ENCODE data around the gene PRR16.

PRR16 gene

DNA sequence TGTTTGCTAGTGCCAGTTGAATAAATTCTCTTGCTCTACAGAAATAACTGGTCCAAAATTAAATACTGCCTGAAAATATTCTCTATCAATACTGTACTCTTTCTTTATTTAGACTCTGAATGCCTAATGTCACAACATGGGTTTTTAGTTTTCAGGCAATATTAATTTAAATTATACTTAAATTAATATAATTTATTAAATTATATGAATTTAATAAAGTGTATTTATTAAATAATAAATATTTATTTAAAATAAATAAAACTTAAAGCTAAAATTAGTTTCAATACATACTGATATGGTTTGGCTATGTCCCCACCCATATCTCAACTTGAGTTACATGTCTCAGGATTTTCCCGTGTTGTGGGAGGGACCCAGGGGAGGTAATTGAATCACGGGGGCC lies 146.0 kb downstream of the PRR16 start:
- Mint-ChIP-seq H3K9me3 (peaks cover 23% of the 10 kb centered on the region), H3K27me3 (no peaks in the 10 kb centered on the region), H3K4me3 (no peak overlapping the region), H3K27ac (ENCODE audit: low read depth) (no peak overlapping the region), H3K4me1 (no peaks in the 10 kb centered on the region), H3K36me3 (ENCODE audit: insufficient read depth) (peaks cover 2% of the 10 kb centered on the region)
- DNase-seq (ENCODE audit: low spot score in 2 of 2) (no peak), ATAC-seq (replicated peaks; ENCODE audit: extremely low read depth, poor library complexity, severe bottlenecking) (no peak)

- DNase-seq (ENCODE audit: low spot score in 2 of 2) = no peak
- ATAC-seq (replicated peaks; ENCODE audit: extremely low read depth, poor library complexity, severe bottlenecking) = no peak
- H3K36me3 Mint-ChIP-seq (ENCODE audit: insufficient read depth) = peaks cover 2% of the 10 kb centered on the region
- no peak overlapping the region for H3K4me3 Mint-ChIP-seq
- H3K4me1 Mint-ChIP-seq = no peaks in the 10 kb centered on the region
- no peak overlapping the region for H3K27ac Mint-ChIP-seq (ENCODE audit: low read depth)
- H3K9me3 Mint-ChIP-seq = peaks cover 24% of the 10 kb centered on the region
- no peaks in the 10 kb centered on the region for H3K27me3 Mint-ChIP-seq
These were observed 149.6 kb downstream of the PRR16 start for GRCh38 chr5:120613729-120614128.

DNA sequence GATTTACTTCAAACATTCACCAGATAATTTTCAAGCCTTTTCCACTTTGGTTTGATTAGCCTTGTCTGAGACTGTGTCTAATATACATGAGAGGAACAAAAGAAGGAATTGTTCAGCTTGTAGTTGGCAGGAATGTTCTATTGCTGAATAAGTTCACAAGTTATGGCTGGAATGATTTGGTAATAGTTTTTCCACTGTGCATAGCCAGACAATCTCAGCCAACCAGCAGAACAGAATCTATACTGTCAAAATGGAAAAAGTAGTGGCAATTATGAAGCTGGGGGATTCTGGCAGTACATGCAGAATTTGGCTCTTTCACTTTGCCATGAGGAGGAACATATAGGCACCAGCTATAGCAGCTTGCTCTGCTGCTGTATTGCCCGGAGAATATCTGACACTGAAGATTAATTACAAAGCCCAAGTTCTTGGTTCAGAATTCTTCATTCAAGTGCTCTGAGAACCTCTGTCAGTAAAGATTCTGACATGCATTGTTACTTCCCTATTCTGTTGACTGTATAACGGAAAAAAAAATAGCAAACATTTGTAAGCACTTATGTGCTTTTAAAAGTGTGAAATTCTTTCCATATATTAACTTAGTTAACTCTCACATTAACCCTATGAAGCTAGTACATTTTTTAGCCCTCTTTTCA lies 150.6 kb downstream of the PRR16 start:
- H3K36me3 Mint-ChIP-seq (ENCODE audit: insufficient read depth) = peaks cover 2% of the 10 kb centered on the region
- DNase-seq (ENCODE audit: low spot score in 2 of 2) (no peak), ATAC-seq (replicated peaks; ENCODE audit: extremely low read depth, poor library complexity, severe bottlenecking) (no peak)
- H3K27ac Mint-ChIP-seq (ENCODE audit: low read depth) = no peak overlapping the region
- H3K4me3 Mint-ChIP-seq = no peak overlapping the region
- H3K4me1 Mint-ChIP-seq = no peaks in the 10 kb centered on the region
- H3K27me3 Mint-ChIP-seq = no peaks in the 10 kb centered on the region
- H3K9me3 Mint-ChIP-seq = peaks cover 24% of the 10 kb centered on the region

- ATAC-seq (replicated peaks; ENCODE audit: extremely low read depth, poor library complexity, severe bottlenecking) (no peak), DNase-seq (ENCODE audit: low spot score in 2 of 2) (no peak)
- Mint-ChIP-seq H3K9me3 (peaks cover 20% of the 10 kb centered on the region), H3K4me3 (no peak overlapping the region), H3K36me3 (ENCODE audit: insufficient read depth) (peaks cover 2% of the 10 kb centered on the region), H3K4me1 (no peaks in the 10 kb centered on the region), H3K27me3 (no peaks in the 10 kb centered on the region), H3K27ac (ENCODE audit: low read depth) (no peak overlapping the region)
These were observed 152.0 kb downstream of the PRR16 start for GRCh38 chr5:120615967-120616645.

- no peaks in the 10 kb centered on the region for H3K36me3 Mint-ChIP-seq (ENCODE audit: insufficient read depth)
- DNase-seq (ENCODE audit: low spot score in 2 of 2) = no peak
- H3K9me3 Mint-ChIP-seq = peaks cover 28% of the 10 kb centered on the region
- no peak overlapping the region for H3K4me3 Mint-ChIP-seq
- H3K27ac Mint-ChIP-seq (ENCODE audit: low read depth) = no peak overlapping the region
- H3K27me3 Mint-ChIP-seq = no peaks in the 10 kb centered on the region
- no peak for ATAC-seq (replicated peaks; ENCODE audit: extremely low read depth, poor library complexity, severe bottlenecking)
- no peaks in the 10 kb centered on the region for H3K4me1 Mint-ChIP-seq
These were observed 157.2 kb downstream of the PRR16 start for GRCh38 chr5:120621339-120621738.

DNA sequence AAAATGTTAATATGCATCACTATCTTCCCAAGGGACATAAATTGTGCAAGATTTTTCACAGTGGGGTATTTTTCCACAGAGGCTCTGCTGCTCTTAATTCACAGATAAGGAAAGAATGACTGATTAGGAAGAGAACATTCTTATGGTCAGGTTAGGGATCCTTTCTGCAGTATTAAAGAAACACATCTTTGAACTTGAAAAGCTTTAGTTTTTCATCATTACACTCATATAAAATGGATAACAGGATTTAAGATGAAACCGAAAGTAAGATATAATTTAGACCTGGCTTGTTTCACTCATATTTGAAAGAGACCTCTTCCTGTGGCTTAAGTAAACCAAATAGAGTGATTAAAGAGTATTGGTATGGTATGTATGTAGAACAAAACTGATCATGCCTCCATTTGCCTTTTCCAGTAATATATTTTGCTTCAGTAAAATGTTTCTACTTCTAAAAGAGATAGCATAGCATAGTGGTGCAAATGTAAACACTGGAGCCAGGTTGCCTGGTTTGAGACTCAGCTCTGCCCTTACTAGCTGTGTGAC lies 160.0 kb downstream of the PRR16 start:
- H3K27me3 Mint-ChIP-seq = no peaks in the 10 kb centered on the region
- no peaks in the 10 kb centered on the region for H3K36me3 Mint-ChIP-seq (ENCODE audit: insufficient read depth)
- no peak for DNase-seq (ENCODE audit: low spot score in 2 of 2)
- no peak overlapping the region for H3K27ac Mint-ChIP-seq (ENCODE audit: low read depth)
- H3K9me3 Mint-ChIP-seq = peaks cover 22% of the 10 kb centered on the region
- ATAC-seq (replicated peaks; ENCODE audit: extremely low read depth, poor library complexity, severe bottlenecking) = no peak
- H3K4me3 Mint-ChIP-seq = no peak overlapping the region
- H3K4me1 Mint-ChIP-seq = no peaks in the 10 kb centered on the region

DNA sequence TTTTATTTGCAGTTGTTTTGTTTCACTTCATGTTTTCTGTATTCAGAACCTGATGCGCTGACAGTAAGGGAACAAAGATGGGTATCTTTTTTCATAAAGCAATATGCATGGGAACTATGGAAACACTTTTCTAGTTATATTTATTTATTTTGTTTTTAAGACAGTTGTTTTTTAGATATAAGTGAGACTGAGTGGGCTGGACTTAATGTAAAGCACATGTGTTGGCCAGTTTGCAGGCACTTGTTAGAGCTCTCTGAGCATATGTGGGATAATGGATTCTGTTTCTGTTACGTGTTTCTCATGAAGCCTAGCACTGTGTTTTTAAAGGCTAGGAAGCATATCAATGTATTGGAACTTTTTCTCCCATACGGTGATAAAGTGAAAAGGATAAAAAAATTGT lies 164.1 kb downstream of the PRR16 start:
- Mint-ChIP-seq H3K27ac (ENCODE audit: low read depth) (no peak overlapping the region), H3K4me3 (no peak overlapping the region), H3K36me3 (ENCODE audit: insufficient read depth) (no peaks in the 10 kb centered on the region), H3K27me3 (no peaks in the 10 kb centered on the region), H3K4me1 (no peaks in the 10 kb centered on the region), H3K9me3 (peaks cover 16% of the 10 kb centered on the region)
- DNase-seq (ENCODE audit: low spot score in 2 of 2) = no peak
- ATAC-seq (replicated peaks; ENCODE audit: extremely low read depth, poor library complexity, severe bottlenecking) = no peak

DNA sequence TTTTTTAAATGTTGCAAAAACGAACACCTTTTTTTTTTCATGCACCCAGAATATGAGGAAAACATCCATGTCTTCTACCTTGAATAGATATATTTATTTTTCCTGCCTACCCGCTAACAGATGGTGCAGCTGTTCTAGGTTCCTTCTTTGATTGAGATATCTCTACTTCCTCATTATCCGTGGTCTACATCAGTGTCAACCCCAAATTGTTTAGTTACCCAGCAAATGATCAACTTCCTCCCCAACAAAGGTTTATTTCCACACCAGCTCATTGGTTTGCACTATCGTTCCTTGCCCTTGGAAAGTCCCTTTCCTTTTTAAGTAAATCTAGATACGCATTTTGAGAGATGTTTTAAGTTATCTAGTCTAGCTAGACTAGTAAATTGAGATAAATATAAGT lies 166.4 kb downstream of the PRR16 start:
- H3K36me3 Mint-ChIP-seq (ENCODE audit: insufficient read depth) = no peaks in the 10 kb centered on the region
- no peak for ATAC-seq (replicated peaks; ENCODE audit: extremely low read depth, poor library complexity, severe bottlenecking)
- H3K27me3 Mint-ChIP-seq = no peaks in the 10 kb centered on the region
- no peak for DNase-seq (ENCODE audit: low spot score in 2 of 2)
- no peaks in the 10 kb centered on the region for H3K4me1 Mint-ChIP-seq
- H3K27ac Mint-ChIP-seq (ENCODE audit: low read depth) = no peak overlapping the region
- peaks cover 20% of the 10 kb centered on the region for H3K9me3 Mint-ChIP-seq
- no peak overlapping the region for H3K4me3 Mint-ChIP-seq

- Mint-ChIP-seq H3K36me3 (ENCODE audit: insufficient read depth) (no peaks in the 10 kb centered on the region), H3K9me3 (peaks cover 28% of the 10 kb centered on the region), H3K27ac (ENCODE audit: low read depth) (no peak overlapping the region), H3K27me3 (no peaks in the 10 kb centered on the region), H3K4me3 (no peak overlapping the region), H3K4me1 (no peaks in the 10 kb centered on the region)
- no peak for ATAC-seq (replicated peaks; ENCODE audit: extremely low read depth, poor library complexity, severe bottlenecking)
- DNase-seq (ENCODE audit: low spot score in 2 of 2) = no peak
These were observed 167.5 kb downstream of the PRR16 start for GRCh38 chr5:120631611-120632010.

DNA sequence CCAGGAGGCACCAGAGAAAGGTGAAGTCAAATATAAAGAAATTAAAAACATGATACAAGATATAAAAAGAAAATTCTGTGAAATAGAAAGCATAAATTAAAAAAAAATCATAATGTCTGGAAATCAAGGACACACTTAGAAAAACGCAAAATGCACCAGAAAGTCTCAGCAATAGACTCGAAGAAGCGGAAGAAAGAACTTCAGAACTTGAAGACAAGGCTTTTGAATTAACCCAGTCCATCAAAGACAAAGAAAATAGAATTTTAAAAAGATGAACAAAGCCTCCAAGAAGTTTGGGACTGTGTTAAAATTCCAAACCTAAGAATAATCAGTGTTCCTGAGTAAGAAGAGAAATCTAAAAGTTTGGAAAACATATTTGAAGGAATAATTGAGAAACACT lies 168.3 kb downstream of the PRR16 start:
- Mint-ChIP-seq H3K27me3 (no peaks in the 10 kb centered on the region), H3K4me1 (no peaks in the 10 kb centered on the region), H3K9me3 (peaks cover 30% of the 10 kb centered on the region), H3K4me3 (no peak overlapping the region), H3K27ac (ENCODE audit: low read depth) (no peak overlapping the region), H3K36me3 (ENCODE audit: insufficient read depth) (no peaks in the 10 kb centered on the region)
- no peak for DNase-seq (ENCODE audit: low spot score in 2 of 2)
- ATAC-seq (replicated peaks; ENCODE audit: extremely low read depth, poor library complexity, severe bottlenecking) = no peak

GRCh38 chr5:120638449-120638848 lies 174.3 kb downstream of the PRR16 start:
- H3K9me3 Mint-ChIP-seq = peaks cover 30% of the 10 kb centered on the region
- ATAC-seq (replicated peaks; ENCODE audit: extremely low read depth, poor library complexity, severe bottlenecking) (no peak), DNase-seq (ENCODE audit: low spot score in 2 of 2) (no peak)
- no peaks in the 10 kb centered on the region for H3K4me1 Mint-ChIP-seq
- no peaks in the 10 kb centered on the region for H3K27me3 Mint-ChIP-seq
- H3K4me3 Mint-ChIP-seq = no peak overlapping the region
- no peaks in the 10 kb centered on the region for H3K36me3 Mint-ChIP-seq (ENCODE audit: insufficient read depth)
- H3K27ac Mint-ChIP-seq (ENCODE audit: low read depth) = no peak overlapping the region

- Mint-ChIP-seq H3K27me3 (no peaks in the 10 kb centered on the region), H3K4me3 (no peak overlapping the region), H3K36me3 (ENCODE audit: insufficient read depth) (no peaks in the 10 kb centered on the region), H3K9me3 (peaks cover 22% of the 10 kb centered on the region), H3K4me1 (no peaks in the 10 kb centered on the region), H3K27ac (ENCODE audit: low read depth) (no peak overlapping the region)
- ATAC-seq (replicated peaks; ENCODE audit: extremely low read depth, poor library complexity, severe bottlenecking) = no peak
- no peak for DNase-seq (ENCODE audit: low spot score in 2 of 2)
These were observed 176.7 kb downstream of the PRR16 start for GRCh38 chr5:120640778-120641177.

GRCh38 chr5:120644516-120644915 lies 180.4 kb downstream of the PRR16 start:
- Mint-ChIP-seq H3K4me3 (no peak overlapping the region), H3K27ac (ENCODE audit: low read depth) (no peak overlapping the region), H3K27me3 (no peaks in the 10 kb centered on the region), H3K36me3 (ENCODE audit: insufficient read depth) (no peaks in the 10 kb centered on the region), H3K9me3 (peaks cover 11% of the 10 kb centered on the region), H3K4me1 (no peaks in the 10 kb centered on the region)
- DNase-seq (ENCODE audit: low spot score in 2 of 2) = no peak
- ATAC-seq (replicated peaks; ENCODE audit: extremely low read depth, poor library complexity, severe bottlenecking) = no peak

All from central memory CD8-positive, alpha-beta T cell (primary cell).